HL-60 (cell line): Measurements from ENCODE around the gene SDK1.

Source experiments
- GABPA ChIP-seq: IDR thresholded peaks from 2 replicates; pipeline ENCODE4 v1.6.1; 2012; ENCODE audit warnings: low read depth
- POLR2AphosphoS5 ChIP-seq: IDR thresholded peaks from 2 replicates; pipeline ENCODE4 v1.6.1; 2012; ENCODE audit warnings: low read depth
- SPI1 ChIP-seq: IDR thresholded peaks from 2 replicates; pipeline ENCODE4 v1.6.1; 2012; ENCODE audit warnings: low read depth, mild to moderate bottlenecking, borderline replicate concordance
- TF ChIP-seq, protein P1 (sequence below): IDR thresholded peaks from one replicate; pipeline ENCODE4 v1.5.1; 2011; ENCODE audit warnings: low read length, control low read depth, inconsistent platforms; ENCODE audit not compliant: insufficient read depth
- TF ChIP-seq, protein P2 (sequence below): IDR thresholded peaks from 2 replicates; pipeline ENCODE4 v1.6.1; 2012; ENCODE audit warnings: low read depth; ENCODE audit not compliant: insufficient replicate concordance

DNA sequence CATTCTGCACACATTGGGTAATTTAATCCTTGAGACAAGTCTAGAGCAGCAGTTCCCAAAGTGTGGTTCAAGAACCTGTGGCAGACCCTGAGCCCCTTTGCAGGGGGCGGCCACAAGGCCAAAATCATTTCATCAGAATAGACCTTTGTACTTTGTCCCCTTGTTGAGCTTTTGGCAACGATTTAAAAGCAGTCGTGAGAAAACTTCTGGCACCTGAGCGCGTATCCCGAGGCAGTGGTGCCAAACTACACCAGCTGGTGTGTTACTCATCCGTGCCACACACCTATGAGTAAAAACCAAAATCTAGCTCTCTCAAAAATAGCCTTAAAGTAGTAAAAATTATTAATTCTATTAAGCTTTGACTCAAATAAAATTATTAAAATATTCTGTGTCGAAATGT lies 306.8 kb downstream of the SDK1 start:
- TF ChIP-seq, protein P1, sequence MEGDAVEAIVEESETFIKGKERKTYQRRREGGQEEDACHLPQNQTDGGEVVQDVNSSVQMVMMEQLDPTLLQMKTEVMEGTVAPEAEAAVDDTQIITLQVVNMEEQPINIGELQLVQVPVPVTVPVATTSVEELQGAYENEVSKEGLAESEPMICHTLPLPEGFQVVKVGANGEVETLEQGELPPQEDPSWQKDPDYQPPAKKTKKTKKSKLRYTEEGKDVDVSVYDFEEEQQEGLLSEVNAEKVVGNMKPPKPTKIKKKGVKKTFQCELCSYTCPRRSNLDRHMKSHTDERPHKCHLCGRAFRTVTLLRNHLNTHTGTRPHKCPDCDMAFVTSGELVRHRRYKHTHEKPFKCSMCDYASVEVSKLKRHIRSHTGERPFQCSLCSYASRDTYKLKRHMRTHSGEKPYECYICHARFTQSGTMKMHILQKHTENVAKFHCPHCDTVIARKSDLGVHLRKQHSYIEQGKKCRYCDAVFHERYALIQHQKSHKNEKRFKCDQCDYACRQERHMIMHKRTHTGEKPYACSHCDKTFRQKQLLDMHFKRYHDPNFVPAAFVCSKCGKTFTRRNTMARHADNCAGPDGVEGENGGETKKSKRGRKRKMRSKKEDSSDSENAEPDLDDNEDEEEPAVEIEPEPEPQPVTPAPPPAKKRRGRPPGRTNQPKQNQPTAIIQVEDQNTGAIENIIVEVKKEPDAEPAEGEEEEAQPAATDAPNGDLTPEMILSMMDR, result no peak
- TF ChIP-seq POLR2AphosphoS5 (no peak), GABPA (no peak), SPI1 (no peak)
- TF ChIP-seq, protein P2, sequence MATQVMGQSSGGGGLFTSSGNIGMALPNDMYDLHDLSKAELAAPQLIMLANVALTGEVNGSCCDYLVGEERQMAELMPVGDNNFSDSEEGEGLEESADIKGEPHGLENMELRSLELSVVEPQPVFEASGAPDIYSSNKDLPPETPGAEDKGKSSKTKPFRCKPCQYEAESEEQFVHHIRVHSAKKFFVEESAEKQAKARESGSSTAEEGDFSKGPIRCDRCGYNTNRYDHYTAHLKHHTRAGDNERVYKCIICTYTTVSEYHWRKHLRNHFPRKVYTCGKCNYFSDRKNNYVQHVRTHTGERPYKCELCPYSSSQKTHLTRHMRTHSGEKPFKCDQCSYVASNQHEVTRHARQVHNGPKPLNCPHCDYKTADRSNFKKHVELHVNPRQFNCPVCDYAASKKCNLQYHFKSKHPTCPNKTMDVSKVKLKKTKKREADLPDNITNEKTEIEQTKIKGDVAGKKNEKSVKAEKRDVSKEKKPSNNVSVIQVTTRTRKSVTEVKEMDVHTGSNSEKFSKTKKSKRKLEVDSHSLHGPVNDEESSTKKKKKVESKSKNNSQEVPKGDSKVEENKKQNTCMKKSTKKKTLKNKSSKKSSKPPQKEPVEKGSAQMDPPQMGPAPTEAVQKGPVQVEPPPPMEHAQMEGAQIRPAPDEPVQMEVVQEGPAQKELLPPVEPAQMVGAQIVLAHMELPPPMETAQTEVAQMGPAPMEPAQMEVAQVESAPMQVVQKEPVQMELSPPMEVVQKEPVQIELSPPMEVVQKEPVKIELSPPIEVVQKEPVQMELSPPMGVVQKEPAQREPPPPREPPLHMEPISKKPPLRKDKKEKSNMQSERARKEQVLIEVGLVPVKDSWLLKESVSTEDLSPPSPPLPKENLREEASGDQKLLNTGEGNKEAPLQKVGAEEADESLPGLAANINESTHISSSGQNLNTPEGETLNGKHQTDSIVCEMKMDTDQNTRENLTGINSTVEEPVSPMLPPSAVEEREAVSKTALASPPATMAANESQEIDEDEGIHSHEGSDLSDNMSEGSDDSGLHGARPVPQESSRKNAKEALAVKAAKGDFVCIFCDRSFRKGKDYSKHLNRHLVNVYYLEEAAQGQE, result no peak
